PC-9 (cell line): ENCODE measurements around the gene ADCY2.

Experiments used
- EZH2 ChIP-seq: fragments of 200-600 bp; sonication (generic); IDR thresholded peaks from 2 replicates; pipeline ENCODE4 v1.8.0; 2017; ENCODE audit warnings: antibody characterized with exemption, low read depth
- TF ChIP-seq, protein P1 (sequence below): fragments of 200-600 bp; sonication (generic); conservative IDR thresholded peaks from 2 replicates; pipeline ENCODE4 v1.6.1; 2017; ENCODE audit warnings: mixed run types, antibody characterized with exemption, mild to moderate bottlenecking, moderate library complexity

DNA sequence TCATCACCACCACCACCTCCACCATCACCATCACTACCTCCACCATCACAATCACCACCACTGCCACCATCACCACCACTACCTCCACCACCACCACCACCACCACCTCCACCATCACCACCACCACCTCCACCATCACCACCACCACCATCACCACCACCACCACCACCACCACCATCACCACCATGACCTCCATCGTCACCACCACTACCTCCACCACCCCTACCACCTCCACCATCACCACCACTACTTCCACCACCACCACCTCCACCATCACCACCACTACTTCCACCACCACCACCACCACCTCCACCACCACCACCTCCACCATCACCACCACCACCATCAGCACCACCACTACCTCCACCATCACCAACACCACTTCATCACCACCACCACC is 23.5 kb upstream of the ADCY2 start:
- TF ChIP-seq, protein P1, sequence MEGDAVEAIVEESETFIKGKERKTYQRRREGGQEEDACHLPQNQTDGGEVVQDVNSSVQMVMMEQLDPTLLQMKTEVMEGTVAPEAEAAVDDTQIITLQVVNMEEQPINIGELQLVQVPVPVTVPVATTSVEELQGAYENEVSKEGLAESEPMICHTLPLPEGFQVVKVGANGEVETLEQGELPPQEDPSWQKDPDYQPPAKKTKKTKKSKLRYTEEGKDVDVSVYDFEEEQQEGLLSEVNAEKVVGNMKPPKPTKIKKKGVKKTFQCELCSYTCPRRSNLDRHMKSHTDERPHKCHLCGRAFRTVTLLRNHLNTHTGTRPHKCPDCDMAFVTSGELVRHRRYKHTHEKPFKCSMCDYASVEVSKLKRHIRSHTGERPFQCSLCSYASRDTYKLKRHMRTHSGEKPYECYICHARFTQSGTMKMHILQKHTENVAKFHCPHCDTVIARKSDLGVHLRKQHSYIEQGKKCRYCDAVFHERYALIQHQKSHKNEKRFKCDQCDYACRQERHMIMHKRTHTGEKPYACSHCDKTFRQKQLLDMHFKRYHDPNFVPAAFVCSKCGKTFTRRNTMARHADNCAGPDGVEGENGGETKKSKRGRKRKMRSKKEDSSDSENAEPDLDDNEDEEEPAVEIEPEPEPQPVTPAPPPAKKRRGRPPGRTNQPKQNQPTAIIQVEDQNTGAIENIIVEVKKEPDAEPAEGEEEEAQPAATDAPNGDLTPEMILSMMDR = no peak
- no peak for TF ChIP-seq EZH2
